SK-N-MC (cell line): Measurements from ENCODE around the gene MEIOB.
"Not testable (repeated sequence)": the region's sequence is repeated elsewhere in the genome, so short reads cannot be mapped to it uniquely, and the experiment has no call there.

Experiments used
- DNase-seq: peaks from one replicate; pipeline ENCODE4 v3.0.0-alpha.2; 2011; ENCODE audit warnings: low read depth, low spot score
- H3K27ac ChIP-seq: fragments of 200-600 bp; sonication (generic); 2 replicates; pipeline ENCODE4 v1.5.1; 2016; ENCODE audit warnings: mixed run types
- H3K36me3 ChIP-seq: fragments of 200-600 bp; sonication (generic); 2 replicates; pipeline ENCODE4 v1.6.1; 2017; ENCODE audit warnings: antibody characterized with exemption, low read length, mixed read lengths; ENCODE audit not compliant: insufficient read depth
- H3K4me3 ChIP-seq: fragments of 200-600 bp; sonication (generic); 2 replicates; pipeline ENCODE4 v1.5.1; 2016
- H3K9ac ChIP-seq: fragments of 200-600 bp; sonication (generic); 2 replicates; pipeline ENCODE4 v1.8.0; 2017; ENCODE audit warnings: mixed run types, mixed read lengths; ENCODE audit not compliant: insufficient read length
- H3K9me3 ChIP-seq: fragments of 200-600 bp; sonication (generic); 2 replicates; pipeline ENCODE4 v1.6.1; 2017; ENCODE audit warnings: low read depth, mild to moderate bottlenecking, antibody characterized with exemption, low read length, moderate library complexity, mixed read lengths
- EZH2 ChIP-seq: fragments of 200-600 bp; sonication (generic); IDR thresholded peaks from one replicate; pipeline ENCODE4 v1.6.1; 2017; ENCODE audit warnings: antibody characterized with exemption
- FOXP2 ChIP-seq: optimal IDR thresholded peaks from 2 replicates; pipeline ENCODE3; 2011; ENCODE audit warnings: mild to moderate bottlenecking, moderate library complexity; ENCODE audit not compliant: insufficient read depth; ENCODE audit errors: extremely low read length, control extremely low read depth
- POLR2AphosphoS5 ChIP-seq: IDR thresholded peaks from 2 replicates; pipeline ENCODE4 v1.6.1; 2012; ENCODE audit warnings: mild to moderate bottlenecking, low read depth, low read length, borderline replicate concordance

MEIOB gene

GRCh38 chr16:1800701-1801100, 71.3 kb downstream of the MEIOB start:
- H3K27ac ChIP-seq, result no peak overlapping the region
- H3K9ac ChIP-seq, result no peak overlapping the region
- H3K4me3 ChIP-seq, result no peak overlapping the region
- no peak for TF ChIP-seq POLR2AphosphoS5
- TF ChIP-seq FOXP2, result no peak
- TF ChIP-seq EZH2, result no peak
- H3K36me3 ChIP-seq, result no peaks in the 10 kb centered on the region
- DNase-seq, result no peak
- no peaks in the 10 kb centered on the region for H3K9me3 ChIP-seq

GRCh38 chr16:1799263-1799662, 72.7 kb downstream of the MEIOB start:
- H3K9me3 ChIP-seq, H3K9ac ChIP-seq, DNase-seq, H3K27ac ChIP-seq, H3K4me3 ChIP-seq, H3K36me3 ChIP-seq: not testable (repeated sequence)

- no peaks in the 10 kb centered on the region for H3K9me3 ChIP-seq
- no peak overlapping the region for H3K4me3 ChIP-seq
- DNase-seq, result no peak
- no peak overlapping the region for H3K27ac ChIP-seq
- TF ChIP-seq EZH2 (no peak), FOXP2 (no peak), POLR2AphosphoS5 (no peak)
- no peaks in the 10 kb centered on the region for H3K36me3 ChIP-seq
- no peak overlapping the region for H3K9ac ChIP-seq
Observed at GRCh38 chr16:1794908-1795666, 76.9 kb downstream of the MEIOB start.

- Histone ChIP-seq H3K27ac (no peak overlapping the region), H3K9ac (no peak overlapping the region), H3K9me3 (no peaks in the 10 kb centered on the region), H3K36me3 (no peaks in the 10 kb centered on the region), H3K4me3 (no peak overlapping the region)
- no peak for DNase-seq
- no peak for TF ChIP-seq EZH2
- TF ChIP-seq FOXP2, result no peak
- no peak for TF ChIP-seq POLR2AphosphoS5
Observed at GRCh38 chr16:1794221-1794871, 77.6 kb downstream of the MEIOB start.

- no peak for DNase-seq
- no peak within 1 kb of the TSS for H3K4me3 ChIP-seq
- TF ChIP-seq EZH2 (no peak), POLR2AphosphoS5 (no peak), FOXP2 (no peak)
- no peaks in the 10 kb centered on the region for H3K9me3 ChIP-seq
- no peak within 1 kb of the TSS for H3K27ac ChIP-seq
- no peak within 1 kb of the TSS for H3K9ac ChIP-seq
- H3K36me3 ChIP-seq, result no peaks in the 10 kb centered on the region
Observed at GRCh38 chr16:1793578-1794220, 78.3 kb downstream of the MEIOB start, which contains the start of gene IGFALS. IGFALS (minus strand) TSS chr16:1793705; CDS start chr16:1793652, 53 bp downstream.

- Histone ChIP-seq H3K4me3 (no peak overlapping the region), H3K9me3 (no peaks in the 10 kb centered on the region), H3K27ac (no peak overlapping the region), H3K36me3 (no peaks in the 10 kb centered on the region; the same call in 1 of the 2 replicates), H3K9ac (no peak overlapping the region)
- TF ChIP-seq FOXP2 (no peak), EZH2 (no peak), POLR2AphosphoS5 (no peak)
- DNase-seq, result no peak
Observed at GRCh38 chr16:1792836-1793577, 79.0 kb downstream of the MEIOB start.

GRCh38 chr16:1791943-1792812, 79.8 kb downstream of the MEIOB start:
- TF ChIP-seq EZH2, result no peak
- no peak for TF ChIP-seq FOXP2
- Histone ChIP-seq H3K9me3 (no peaks in the 10 kb centered on the region), H3K4me3 (no peak overlapping the region), H3K27ac (no peak overlapping the region), H3K9ac (no peak overlapping the region), H3K36me3 (no peaks in the 10 kb centered on the region; the same call in 1 of the 2 replicates)
- DNase-seq, result no peak
